ENCODE data around the gene ADAMTSL3. TPM values are rescaled to one million over a fixed set of nuclear protein-coding genes. Genes with fewer than 3 reads are reported as not detected.

Gene ADAMTSL3
- total and polyA plus RNA-seq, 2 of the 8 experiments (the other 6 are each of a cell fraction or from before 2014, with no cell fraction given), result 0.35 to 1.4 TPM

DNA sequence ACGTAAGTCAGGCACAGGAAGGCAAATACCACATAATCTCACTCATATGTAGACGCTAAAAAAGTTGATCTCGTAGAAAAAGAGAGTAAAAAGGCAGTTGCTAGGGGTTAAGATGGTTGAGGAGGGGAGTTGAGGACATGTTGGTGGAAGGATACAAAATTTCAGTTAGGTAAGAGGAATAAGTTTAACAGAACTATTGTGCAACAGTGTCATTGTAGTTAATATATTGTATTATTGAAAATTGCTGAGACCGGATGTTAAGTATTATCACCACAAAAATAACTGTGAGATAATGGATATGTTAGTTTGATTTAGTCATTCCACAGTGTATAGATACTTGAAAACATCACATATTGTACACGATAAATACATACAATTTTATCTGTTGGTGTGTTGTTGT, 139.1 kb downstream of the ADAMTSL3 start:
- Histone ChIP-seq H3K27ac (ENCODE audit: low read depth, low read length) (no peak overlapping the region), H2BK120ac (replicated peaks; ENCODE audit: low read depth, low read length) (no peak overlapping the region), H2BK15ac (ENCODE audit: low read length) (no peak overlapping the region), H3K4me3 (ENCODE audit: extremely low read depth in 1 of 4, insufficient read depth in 2 of 4, low read depth in 3 of 4, low read length in 4 of 4) (no peak overlapping the region), H3K14ac (ENCODE audit: insufficient read length) (no peak overlapping the region), H3K23ac (ENCODE audit: insufficient read length) (no peak overlapping the region), H3K36me3 (ENCODE audit: control insufficient read depth in 2 of 4, insufficient read depth in 4 of 4, low read length in 3 of 4) (no peaks in the 10 kb centered on the region), H3K18ac (ENCODE audit: extremely low read depth, low read length) (no peak overlapping the region), H3K9ac (replicated peaks in 1 of 4; ENCODE audit: extremely low read depth in 1 of 4, low read depth in 3 of 4, low read length in 3 of 4) (no peak overlapping the region), H3K79me2 (ENCODE audit: control insufficient read depth in 1 of 2, insufficient read depth in 2 of 2, low read length in 2 of 2) (no peaks in the 10 kb centered on the region), H3K4me2 (ENCODE audit: insufficient read depth in 1 of 2, low read depth in 2 of 2, low read length in 2 of 2) (no peak overlapping the region), H3K27me3 (replicated peaks in 1 of 4; ENCODE audit: control insufficient read depth in 3 of 4, extremely low read depth in 1 of 4, insufficient read depth in 3 of 4, low read length in 3 of 4) (no peaks in the 10 kb centered on the region), H3K79me1 (ENCODE audit: low read depth, low read length) (no peaks in the 10 kb centered on the region), H3K9me3 (ENCODE audit: insufficient read depth in 2 of 2, low read depth in 1 of 2, low read length in 1 of 2) (no peaks in the 10 kb centered on the region), H4K5ac (ENCODE audit: insufficient read length, low read depth, low read length) (no peak overlapping the region), H2BK5ac (ENCODE audit: low read depth, low read length) (no peak overlapping the region), H3K4me1 (replicated peaks in 1 of 4; ENCODE audit: control insufficient read depth in 3 of 4, insufficient read depth in 4 of 4, low read length in 3 of 4) (no peaks in the 10 kb centered on the region), H2BK20ac (ENCODE audit: low read length) (no peak overlapping the region), H4K91ac (replicated peaks; ENCODE audit: insufficient read length, low read length) (no peak overlapping the region), H4K20me1 (replicated peaks in 1 of 2; ENCODE audit: control insufficient read depth in 1 of 2, insufficient read depth in 2 of 2, low read length in 2 of 2) (no peaks in the 10 kb centered on the region), H3K4ac (replicated peaks; ENCODE audit: insufficient read length, low read depth, low read length) (no peak overlapping the region), H2BK12ac (ENCODE audit: low read depth, low read length) (no peak overlapping the region), H3K23me2 (ENCODE audit: low read depth, low read length) (no peaks in the 10 kb centered on the region; the same call in 1 of the 2 replicates), H2AFZ (ENCODE audit: low read length) (no peak overlapping the region), H2AK5ac (ENCODE audit: low read depth, low read length) (no peak overlapping the region), H3K56ac (replicated peaks; ENCODE audit: insufficient read length, low read depth, low read length) (no peak overlapping the region), H4K8ac (ENCODE audit: extremely low read depth, insufficient read depth, low read length) (no peak overlapping the region)
- WGBS, 2 experiments (ENCODE audit: extremely low coverage in 1 of 2, insufficient coverage in 1 of 2, insufficient read length in 1 of 2, insufficient replicate concordance in 2 of 2, low coverage in 1 of 2, low lambda C conversion rate in 2 of 2, missing lambda C conversion rate in 1 of 2), result 92% methylated on average over 5 of the region's 5 CpGs; no CpG with 5 or more reads in 1 of the 2 experiments
- DNase-seq (ENCODE audit: low read depth in 1 of 2, low spot score in 2 of 2) (no peak), FAIRE-seq (no peak)
- POLR2A ChIA-PET (ENCODE audit: partially characterized antibody), result no interaction called here
- CTCF ChIA-PET (ENCODE audit: partially characterized antibody), result no interaction called here
- peak; percentile 7; the same call in 1 of the 2 replicates for TF ChIP-seq CEBPB (IDR thresholded peaks at IDR 0.05; ENCODE audit: low read depth, low read length)
- no peak for TF ChIP-seq YY1 (IDR thresholded peaks at IDR 0.05; ENCODE audit: low read depth, low read length)
